ENCODE data around the gene STRBP. TPM values are rescaled to one million over a fixed set of nuclear protein-coding genes. Genes with fewer than 3 reads are reported as not detected.

STRBP gene
- total and polyA plus RNA-seq, 9 of the 15 experiments (the other 6 are each of a cell fraction or from before 2014, with no cell fraction given) = 27.7 to 84.0 (median 70.2) TPM

GRCh38 chr9:123132696-123133095 lies 135.7 kb downstream of the STRBP start (continued):
- TF ChIP-seq BCLAF1 (IDR thresholded peaks at IDR 0.05; ENCODE audit: borderline replicate concordance in 1 of 2, control insufficient read depth in 1 of 2, low read depth in 2 of 2, low read length in 1 of 2) (no peak), MTA1 (IDR thresholded peaks at IDR 0.05; ENCODE audit: borderline replicate concordance) (no peak), NR2F6 (CRISPR knock-in tag; IDR thresholded peaks at IDR 0.05) (no peak), CC2D1A (IDR thresholded peaks at IDR 0.05) (no peak), PRDM10 (IDR thresholded peaks at IDR 0.05; ENCODE audit: partially characterized antibody) (no peak), ZNF695 (CRISPR knock-in tag; IDR thresholded peaks at IDR 0.05) (no peak), HCFC1 (IDR thresholded peaks at IDR 0.05; ENCODE audit: low read depth, low read length) (no peak), CCAR2 (IDR thresholded peaks at IDR 0.05; ENCODE audit: low read depth, low read length) (no peak), MAX (CRISPR knock-in tag; IDR thresholded peaks at IDR 0.05) (no peak), KLF16 (IDR thresholded peaks at IDR 0.05) (no peak), ZNF764 (CRISPR knock-in tag; IDR thresholded peaks at IDR 0.05; ENCODE audit: low read depth) (no peak), KHSRP (IDR thresholded peaks at IDR 0.05) (no peak), ZNF780A (CRISPR knock-in tag; IDR thresholded peaks at IDR 0.05) (no peak)
- TF ChIP-seq, protein P1, sequence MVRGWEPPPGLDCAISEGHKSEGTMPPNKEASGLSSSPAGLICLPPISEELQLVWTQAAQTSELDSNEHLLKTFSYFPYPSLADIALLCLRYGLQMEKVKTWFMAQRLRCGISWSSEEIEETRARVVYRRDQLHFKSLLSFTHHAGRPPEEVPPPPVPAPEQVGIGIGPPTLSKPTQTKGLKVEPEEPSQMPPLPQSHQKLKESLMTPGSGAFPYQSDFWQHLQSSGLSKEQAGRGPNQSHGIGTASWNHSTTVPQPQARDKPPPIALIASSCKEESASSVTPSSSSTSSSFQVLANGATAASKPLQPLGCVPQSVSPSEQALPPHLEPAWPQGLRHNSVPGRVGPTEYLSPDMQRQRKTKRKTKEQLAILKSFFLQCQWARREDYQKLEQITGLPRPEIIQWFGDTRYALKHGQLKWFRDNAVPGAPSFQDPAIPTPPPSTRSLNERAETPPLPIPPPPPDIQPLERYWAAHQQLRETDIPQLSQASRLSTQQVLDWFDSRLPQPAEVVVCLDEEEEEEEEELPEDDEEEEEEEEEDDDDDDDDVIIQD (CRISPR knock-in tag; IDR thresholded peaks at IDR 0.05) = no peak

All from K562 (cell line).